Prostate gland (tissue), 2 donors: ENCODE data around the gene TEKT1.

Experiments used
- POLR2A ChIP-seq: fragments of 450-650 bp; IDR thresholded peaks from one replicate; pipeline ENCODE4 v1.6.1; 2016; ENCODE audit warnings: antibody characterized with exemption, mild to moderate bottlenecking
- TF ChIP-seq, protein P1 (sequence below), 4 experiments: fragments of 200-600 bp in 2 of 4; fragments of 450-650 bp in 2 of 4; sonication (generic) in 2 of 4; IDR thresholded peaks; 1 replicate in 3 of 4; 2 replicates in 1 of 4; pipeline ENCODE4 v1.5.1; 2016 to 2019; ENCODE audit warnings: antibody characterized with exemption in 4 of 4, mild to moderate bottlenecking in 2 of 4, moderate library complexity in 2 of 4

DNA sequence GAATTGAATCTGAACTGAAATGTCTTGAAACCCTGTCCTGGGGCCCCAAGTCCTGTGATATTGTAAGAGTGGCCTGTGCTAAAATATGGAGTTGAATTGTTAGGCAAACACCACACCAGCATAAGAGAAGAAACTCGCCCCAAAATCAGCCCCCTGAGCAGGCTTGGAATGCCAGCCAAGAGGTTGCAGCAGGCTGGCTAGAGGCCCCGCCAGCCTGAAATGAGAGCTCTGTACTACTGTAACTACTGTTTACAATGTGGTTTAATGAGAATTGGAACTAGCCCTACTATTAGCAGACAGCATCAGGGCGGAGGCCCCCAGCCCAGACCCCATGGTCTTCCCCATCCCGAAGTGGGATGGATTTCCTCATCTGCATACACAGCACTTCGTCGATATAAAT is 31.8 kb downstream of the TEKT1 start:
- TF ChIP-seq, protein P1, sequence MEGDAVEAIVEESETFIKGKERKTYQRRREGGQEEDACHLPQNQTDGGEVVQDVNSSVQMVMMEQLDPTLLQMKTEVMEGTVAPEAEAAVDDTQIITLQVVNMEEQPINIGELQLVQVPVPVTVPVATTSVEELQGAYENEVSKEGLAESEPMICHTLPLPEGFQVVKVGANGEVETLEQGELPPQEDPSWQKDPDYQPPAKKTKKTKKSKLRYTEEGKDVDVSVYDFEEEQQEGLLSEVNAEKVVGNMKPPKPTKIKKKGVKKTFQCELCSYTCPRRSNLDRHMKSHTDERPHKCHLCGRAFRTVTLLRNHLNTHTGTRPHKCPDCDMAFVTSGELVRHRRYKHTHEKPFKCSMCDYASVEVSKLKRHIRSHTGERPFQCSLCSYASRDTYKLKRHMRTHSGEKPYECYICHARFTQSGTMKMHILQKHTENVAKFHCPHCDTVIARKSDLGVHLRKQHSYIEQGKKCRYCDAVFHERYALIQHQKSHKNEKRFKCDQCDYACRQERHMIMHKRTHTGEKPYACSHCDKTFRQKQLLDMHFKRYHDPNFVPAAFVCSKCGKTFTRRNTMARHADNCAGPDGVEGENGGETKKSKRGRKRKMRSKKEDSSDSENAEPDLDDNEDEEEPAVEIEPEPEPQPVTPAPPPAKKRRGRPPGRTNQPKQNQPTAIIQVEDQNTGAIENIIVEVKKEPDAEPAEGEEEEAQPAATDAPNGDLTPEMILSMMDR (IDR thresholded peaks at IDR 0.05): no peak
- no peak for TF ChIP-seq POLR2A
